GM19238 (cell line): ENCODE measurements around the gene EFNA3.

Source experiments
- DNase-seq: peaks from one replicate; pipeline ENCODE4 v3.0.0; 2011; ENCODE audit warnings: low spot score; ENCODE audit not compliant: insufficient read length

EFNA3 gene

DNA sequence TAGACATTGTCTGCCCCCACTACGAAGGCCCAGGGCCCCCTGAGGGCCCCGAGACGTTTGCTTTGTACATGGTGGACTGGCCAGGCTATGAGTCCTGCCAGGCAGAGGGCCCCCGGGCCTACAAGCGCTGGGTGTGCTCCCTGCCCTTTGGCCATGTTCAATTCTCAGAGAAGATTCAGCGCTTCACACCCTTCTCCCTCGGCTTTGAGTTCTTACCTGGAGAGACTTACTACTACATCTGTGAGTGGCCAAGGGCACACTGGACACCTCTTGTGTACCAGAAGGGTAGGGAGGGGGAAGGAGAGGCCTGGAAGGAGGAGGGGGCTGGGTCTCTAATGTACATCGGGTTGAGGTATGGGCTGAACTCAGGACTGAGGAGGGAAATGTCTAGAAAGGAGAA lies 11.9 kb upstream of the EFNA3 start:
- DNase-seq = no peak

DNA sequence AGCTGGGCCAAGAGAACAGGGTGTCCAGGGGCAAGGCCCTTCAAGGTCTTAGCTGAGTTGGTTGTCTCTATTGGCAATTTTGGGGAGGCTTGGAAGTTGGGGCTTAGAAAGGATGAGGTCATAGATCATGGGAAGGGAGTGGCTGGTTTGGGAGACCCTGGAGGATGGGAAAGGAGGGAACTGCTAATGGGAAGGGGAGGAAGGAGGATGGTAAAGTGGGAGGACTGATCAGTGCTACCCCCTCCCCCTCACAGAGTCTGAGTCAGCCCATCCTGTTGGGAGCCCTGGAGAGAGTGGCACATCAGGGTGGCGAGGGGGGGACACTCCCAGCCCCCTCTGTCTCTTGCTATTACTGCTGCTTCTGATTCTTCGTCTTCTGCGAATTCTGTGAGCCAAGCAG lies 10.0 kb upstream of the EFNA3 start:
- DNase-seq = no peak

DNA sequence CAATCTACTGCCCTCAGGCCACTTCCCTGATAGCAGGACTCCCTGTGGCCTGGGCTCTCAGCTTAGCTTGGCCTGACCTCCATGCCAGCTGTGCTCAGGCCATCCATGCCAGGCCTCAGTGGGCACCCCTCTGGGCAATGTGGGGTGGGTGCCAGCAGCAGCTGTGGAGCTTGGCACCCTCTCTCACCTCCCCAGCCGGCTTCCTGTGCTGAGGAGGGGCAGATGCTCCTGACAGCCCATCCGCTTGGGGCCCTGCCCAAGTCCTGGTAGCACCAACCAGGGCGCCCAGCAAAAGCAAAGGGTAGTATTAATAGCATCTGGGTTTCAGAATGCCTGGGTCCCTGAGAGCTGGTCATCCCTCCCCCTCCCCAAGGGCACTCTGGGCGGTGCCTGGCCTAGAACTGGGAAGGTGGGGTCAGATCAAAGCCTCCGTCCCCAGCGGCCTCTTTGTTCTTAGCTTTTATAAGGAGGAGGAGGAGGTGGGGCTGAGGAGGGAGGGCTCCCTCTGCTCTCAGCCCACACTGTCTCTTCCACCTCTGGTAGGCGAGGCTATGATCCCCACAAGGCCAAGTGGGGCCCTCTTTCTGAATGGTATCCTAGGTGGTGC lies 9.0 kb upstream of the EFNA3 start:
- no peak for DNase-seq

DNA sequence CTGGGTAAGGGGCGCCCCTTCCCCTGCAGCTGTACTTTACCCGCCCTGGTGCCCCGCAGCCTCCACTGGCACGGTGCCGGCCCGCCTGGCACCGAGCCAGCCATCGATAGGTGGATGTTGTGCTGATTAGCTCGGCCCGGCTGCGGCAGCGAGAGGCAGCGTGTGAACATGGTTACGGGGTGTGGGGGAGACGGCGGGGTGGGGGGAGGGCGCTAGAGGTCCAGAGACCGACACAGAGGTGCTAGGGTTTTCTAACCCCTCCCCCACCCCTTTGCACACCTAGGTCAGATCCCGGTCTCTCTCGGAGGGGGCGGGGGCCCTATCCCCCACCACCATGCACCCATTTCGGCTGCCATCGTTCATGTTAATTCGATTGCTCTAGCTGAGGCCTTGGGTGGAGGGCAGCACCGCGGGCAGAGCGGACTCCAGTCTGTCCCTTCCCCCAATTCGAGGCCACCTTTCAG lies 8.4 kb upstream of the EFNA3 start:
- DNase-seq = no peak

DNA sequence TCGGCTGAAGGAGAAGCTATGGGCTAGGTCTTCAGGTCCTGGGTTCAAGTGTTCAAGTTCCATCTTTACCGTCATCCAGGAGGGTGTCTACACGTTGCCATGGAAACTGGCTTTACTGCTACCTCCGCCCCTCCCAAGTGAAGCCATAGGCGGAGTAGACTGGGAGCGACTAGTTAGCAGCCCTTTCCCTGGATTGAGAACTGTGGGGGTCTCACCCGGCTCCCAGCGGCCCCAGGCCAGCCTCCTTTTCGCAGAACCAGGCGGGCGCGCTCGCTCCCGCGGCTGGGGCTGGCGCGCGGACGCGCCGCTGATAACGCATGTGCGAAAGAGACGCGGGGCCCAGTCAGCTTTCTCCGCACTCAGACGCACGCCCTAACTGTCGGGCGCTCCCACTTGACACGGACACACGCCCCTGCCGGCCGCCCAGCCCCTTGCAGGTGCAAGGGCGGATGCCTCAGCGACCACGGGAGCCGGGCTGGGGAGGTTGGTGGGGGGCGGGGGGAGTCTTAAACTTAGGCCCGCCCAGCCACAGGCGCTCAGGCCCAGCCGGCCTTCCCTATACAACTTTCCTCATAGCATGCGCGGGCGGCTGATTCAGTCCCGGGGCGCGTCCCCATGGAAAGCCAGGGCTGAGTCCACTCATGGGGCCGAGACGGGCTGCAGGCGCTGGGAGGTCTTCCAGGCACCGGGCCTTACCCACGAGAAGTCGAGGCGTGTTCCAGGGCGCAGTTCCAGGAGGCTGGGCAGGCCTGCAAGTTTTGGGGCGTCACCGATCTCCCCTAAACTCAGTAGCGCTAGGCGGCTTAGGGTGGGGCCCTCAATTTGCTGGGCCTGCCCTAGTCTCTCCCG lies 7.7 kb upstream of the EFNA3 start:
- DNase-seq = peak; percentile 85

DNA sequence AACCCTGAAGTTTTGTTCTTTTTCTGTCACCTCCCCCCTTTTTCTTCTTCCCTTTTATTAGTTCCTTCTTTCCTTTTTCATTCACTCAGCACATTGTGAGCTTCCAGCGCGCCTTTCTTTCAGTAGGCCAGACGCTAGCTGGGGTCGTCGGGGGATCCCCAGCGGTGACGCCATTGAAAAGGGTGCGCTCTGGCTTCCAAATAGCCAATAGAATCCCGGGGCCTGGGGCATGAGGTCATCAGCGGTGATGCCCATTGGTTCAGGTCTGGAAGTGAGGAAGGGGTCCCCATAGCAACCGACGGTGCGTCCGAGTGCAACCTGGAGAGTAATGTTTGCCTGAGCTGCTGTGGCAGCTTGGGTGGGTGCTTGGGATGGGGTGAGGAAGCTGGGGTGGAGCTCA lies 6.9 kb upstream of the EFNA3 start:
- DNase-seq = no peak

DNA sequence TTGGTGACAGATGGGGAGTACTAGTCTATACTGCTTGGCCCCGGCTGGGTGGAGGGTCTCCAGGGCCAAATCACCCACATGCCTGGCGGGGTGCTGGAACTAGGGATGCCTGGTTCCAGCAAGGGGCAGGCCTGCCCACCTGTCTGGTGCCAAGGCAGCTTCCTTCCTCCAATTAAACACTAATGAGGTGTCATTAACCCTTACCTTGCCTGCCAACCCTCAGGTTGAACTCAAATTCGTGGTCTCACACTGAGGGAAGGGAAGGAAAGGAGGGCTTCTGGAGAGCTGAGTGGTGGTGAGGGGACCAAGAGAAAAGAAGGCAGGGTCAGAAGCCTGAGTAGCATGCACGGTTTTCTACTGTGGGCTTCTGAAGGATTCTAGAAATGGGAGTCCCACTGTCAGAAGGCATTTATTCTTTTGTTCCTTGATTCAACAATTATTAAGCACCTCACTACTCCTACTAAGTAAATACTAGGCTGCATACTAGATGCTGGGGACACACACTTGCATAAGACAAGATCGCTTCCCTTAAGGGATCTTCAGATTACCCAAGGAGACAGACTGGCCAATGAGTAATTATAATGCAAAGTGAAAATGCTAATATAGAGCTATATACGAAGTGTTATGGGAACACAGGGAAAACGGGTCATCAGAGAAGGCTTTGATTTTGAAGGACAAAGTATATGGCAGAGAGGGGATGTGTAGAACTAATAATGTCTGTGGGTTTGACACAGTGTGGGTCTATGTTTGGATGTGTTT lies 5.9 kb upstream of the EFNA3 start:
- no peak for DNase-seq

DNA sequence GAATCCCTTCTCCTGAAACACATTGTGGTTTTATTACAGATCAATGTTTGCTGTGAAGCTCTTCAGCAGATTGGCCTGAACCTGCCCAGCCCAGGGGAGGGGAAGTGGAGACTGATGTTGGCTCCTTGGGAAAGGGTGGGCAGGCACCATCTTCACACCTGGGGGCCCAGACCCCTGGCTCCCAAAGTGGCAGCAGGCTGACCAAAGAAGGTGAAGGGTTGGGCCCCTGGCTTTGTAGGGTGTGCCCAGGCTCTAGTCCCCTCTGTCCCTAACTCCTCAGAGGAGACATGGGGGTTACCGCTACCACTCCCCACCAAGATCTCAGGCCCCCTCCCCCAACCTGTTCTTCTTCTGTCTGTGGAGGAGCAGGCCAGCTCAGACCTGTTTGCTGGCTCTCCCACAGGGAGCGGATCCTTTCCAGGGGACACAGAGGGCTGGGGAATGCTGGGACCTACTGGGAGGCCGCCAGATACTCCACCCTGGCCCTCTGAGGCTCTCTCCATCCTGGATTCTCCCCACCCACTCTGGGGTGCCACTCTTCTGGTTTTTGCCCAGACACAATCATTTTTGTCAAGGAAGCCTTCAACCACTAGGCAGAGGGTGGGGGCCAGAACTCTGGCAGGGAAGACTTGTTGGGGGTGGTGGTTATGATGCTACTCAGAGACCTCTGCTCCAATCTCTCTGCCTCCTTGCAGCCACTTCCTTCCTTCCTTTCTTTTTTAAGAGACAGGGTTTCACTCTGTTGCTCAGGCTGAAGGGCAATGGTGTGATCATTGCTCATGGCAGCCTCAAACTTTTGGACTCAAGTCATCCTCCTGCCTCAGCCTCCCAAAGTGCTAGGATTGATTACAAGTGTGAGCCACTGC lies 5.0 kb upstream of the EFNA3 start:
- no peak for DNase-seq

DNA sequence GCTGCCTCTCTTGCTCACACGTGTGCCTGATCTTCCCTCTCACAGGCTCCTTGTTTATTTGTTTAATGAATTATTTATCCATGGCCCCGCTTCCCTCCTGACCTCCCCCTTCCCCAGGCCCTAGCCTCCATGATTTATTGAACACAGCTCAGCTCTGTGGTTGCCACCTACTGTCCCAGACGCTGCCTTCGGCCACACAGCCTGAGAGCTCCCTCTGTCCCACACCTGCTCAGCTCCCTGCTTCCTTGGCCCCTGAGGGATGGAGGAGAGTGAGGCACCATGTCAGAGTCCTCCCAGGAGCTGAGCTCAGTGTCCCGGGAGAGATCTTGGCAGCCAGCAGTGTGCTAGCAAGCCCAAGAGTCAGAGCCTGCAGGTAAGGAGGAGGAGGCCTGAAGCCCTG lies 3.1 kb upstream of the EFNA3 start:
- no peak for DNase-seq

DNA sequence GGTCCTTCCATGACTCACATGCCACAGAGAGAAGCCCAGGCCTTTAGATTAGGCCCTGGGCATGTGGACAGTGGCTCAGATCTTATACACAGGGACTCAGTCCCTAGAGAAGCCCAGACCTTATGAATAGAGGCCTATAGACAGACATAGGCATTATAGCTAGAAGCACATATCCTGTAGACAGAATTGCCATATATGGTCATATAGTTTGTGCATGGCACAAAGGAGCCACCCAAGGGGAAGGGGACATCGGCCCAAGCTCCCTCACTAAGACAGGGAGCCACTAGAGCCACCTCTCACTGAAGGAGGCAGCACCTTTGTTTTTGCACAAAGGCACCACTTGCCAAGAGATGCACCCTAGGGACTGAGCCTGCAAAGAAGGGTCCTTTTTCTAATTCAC lies 2.3 kb upstream of the EFNA3 start:
- DNase-seq = no peak

DNA sequence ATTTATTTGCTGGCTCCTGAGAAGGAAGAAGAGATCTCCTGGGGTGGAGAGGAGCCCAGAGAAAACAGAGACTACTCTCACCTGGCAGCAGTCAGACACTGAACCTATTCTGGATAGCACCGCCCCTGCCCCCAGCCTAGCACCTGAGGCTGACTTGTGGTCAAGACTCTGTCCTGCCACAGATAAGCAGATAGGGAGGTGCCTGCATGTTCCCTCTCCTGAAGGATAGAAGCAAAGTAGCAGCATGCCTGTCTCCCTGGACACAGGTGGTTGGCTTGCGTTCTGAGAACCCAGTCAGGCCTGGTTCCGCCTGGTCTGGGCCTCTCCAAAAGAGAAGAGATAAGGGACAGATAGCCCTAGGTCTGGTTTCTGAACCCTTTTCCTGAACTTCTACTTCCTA lies 1.3 kb upstream of the EFNA3 start:
- DNase-seq = no peak

DNA sequence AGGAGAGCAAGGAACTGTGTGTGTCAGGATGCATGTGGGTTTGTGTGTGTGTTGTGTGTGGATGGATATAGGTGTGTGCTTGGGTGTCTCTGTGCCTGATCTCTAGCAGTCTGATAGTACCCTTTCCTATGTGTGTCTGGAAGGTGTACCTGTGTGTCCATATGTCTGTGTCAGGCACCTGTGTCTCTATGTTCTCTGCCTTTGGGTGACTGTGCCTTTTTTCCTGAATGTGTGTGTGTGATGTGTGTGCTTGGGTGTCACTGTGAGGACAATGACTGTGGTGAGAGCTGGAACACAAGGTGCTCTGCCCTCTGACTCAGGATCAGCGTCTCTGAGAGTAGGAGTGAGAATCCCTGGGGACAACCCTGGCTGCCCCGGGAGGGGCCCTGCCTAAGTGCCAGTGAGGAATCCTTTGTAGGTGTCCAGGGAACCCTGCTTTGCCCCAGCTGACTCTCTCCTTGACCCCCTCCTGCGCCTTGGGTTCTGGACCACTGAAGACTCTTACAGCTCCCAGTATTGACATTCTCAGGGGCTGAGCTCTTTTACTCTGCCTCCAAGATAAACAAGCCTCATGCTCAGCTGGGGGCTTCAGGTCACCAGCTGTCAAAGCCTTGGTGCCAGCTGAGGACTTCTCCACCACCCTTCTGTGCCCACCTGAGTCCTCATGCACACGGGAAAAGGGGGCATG lies 735 bp upstream of the EFNA3 start:
- no peak for DNase-seq

DNA sequence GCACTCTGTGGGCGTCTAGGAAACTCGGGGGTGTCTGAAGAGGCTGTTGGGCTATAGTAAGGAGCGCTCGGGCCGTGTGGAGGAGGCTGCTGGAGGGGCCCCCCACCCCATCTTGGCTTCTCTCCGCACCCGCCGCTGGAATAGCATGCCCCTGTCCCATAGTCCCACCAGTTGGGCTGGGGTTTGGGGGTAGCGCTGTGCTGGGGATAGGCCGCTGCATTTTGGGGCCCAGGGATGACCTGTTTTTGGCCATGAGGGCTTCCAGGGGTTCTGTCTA lies 511 bp downstream of the EFNA3 start:
- DNase-seq = no peak

DNA sequence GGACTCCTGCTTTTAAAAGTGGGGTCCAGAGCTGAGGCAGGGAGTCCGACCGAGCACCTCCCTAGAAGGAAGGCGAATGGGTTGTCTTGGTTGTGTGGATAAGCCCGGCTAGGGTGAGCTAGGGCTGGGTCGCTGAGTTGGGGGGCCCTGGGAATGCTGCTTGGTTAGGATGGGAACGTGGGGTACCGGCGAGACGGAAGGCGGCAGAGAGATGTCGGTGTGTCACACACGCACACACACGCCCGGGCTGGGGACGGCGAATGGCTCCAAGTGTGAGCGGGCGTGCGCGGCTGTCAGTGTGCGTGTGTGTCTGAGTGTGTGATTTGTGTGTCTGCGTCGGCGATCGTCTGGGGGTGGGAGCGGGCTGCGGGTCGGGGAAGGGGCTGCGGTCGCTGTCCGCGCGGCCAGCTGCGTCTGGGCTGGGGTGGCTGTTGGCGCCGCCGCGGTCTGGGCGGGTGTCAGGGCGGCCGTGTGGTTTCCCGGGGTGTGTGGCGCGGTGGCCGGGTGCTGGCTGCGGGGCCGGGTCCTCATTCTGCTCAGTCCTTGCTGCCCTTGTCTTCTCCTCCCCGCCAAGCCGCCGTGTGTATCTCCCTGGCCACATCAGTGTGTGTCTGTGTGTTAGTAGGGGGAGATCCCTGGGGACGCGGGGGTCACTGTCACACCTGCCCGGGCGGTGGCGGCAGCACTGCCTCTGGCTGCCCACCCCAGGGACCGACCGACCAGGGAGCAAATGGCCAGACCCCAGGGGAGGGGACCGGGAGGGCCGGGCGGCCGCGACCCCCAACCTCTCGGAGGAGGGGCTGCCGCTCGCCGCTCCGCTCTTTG lies 1.1 kb downstream of the EFNA3 start:
- no peak for DNase-seq

DNA sequence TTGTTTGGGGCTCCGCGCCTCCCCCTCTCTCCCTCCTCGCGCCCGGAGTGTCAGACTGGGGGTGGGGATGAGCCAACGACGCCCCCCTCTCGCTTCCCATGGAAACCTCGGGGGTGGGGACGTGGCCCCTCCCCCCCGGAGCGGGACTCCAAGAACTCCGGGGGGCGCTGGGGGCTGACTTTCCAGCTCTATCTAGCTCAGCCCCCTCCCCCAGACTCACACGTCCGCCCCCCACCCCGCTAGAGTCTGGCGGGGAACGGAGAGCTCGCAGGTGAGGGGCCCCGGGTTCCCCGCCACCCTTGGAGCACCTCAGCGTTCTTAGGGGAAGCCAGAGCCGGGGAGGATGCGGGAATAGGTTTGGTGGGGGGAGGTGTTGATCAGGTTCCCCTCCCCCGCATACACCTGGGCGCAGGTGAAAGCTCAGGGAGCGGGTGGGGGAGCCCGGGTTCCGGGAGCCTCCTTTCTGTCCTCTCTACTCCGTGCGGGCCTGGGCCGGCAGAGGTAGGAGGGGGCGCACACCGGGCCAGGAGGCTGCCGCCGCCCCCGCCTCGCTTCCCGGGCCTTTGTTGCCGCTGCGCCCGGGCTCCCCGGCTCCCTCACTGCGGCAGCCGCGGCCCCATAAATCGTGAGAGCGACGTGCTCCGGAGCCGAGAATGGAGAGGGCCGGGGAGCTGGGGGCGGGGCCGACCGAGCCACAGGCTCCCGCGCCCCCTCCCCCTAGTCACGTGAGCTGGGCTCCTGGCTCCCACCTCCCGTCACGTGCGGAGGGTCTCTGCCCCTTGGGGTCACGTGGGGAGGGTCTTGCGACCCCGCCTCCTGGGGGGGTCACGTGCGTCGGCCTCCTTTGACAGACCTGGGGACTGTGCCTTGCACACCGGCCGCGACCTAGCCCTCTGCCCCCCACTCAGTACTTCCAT lies 1.9 kb downstream of the EFNA3 start:
- DNase-seq = no peak

DNA sequence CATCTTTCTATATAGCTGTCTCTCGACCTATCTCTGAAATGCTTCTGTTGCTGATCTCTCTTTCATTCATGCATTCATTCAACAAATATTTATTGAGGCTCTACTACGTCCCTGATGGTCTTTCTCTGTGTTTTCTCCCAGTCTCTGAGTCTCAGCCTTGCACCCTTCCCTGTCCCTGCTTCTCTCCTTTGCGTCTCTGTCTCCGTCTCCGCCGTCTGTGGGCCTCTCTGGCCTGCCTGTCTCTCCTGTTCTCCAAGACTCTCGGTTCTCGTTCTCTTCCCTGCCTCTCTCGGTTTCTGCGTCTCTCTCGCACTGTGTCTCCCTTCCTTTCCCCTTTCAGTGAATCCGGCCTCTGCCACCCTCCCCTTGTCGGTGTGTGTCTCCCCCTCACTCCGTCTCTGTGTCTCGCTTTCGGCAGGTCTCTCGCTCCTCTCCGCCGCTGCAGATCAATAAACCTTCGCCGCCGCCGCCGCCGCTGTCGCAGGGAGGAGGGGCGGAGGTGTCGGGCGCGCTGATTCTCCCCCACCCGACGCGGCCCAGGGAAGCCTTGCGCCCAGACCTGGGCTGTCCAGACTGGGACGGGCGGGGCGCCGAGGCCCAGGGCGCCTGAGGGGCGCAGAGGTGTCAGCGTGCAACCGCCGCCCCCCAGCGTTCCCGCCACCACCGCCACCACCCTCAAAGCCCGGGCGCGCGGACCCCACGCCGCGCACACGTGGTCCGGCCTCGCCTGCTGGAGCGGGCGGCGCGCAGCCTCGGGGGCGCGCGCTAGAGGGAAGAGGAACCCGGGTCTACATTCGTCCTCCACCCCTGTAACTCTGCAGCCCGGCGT lies 3.0 kb downstream of the EFNA3 start:
- DNase-seq = no peak

DNA sequence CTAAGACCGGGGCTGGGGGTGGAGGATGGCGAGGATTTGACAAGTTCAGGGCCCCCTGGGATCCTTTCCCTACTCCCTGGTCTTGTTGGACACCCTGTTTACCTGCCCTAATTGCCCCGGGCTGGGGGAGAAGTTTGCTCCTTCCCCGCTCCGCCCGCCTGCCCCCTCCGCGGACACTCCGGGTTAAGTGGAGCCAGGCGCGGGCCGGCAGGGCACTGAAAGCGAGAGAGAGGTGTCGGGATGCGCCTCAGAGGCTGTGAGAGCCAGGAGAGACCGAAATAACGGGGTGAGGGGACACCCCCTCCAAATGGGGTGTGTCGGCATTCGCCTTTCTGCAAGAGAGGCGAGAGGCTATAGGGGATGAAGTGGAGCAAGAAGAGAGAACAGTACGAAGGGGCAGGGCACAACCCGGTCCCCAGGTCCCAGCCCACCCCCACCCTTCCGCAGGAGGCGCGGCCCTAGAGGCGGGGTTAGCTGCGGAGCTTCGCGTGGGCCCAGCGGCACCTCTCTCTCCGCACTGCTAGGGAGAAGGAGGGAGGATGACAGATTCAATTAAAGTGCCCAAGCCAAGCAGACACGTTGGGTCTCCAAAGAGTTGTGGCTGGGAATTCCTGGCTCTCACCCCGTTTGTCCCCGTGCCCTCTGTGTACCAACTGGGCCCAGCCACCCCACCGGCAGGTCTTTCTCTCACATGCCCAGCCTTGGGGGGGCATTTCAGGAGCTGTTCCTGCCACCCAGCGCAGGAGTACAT lies 3.8 kb downstream of the EFNA3 start:
- DNase-seq = no peak
